SIG-M5 (cell line): Measurements from ENCODE around the gene B4GALT3.

Experiments
- DNase-seq: peaks from one replicate; lab custom pipeline; 2025; lab: John Stamatoyannopoulos, UW

Gene B4GALT3

DNA sequence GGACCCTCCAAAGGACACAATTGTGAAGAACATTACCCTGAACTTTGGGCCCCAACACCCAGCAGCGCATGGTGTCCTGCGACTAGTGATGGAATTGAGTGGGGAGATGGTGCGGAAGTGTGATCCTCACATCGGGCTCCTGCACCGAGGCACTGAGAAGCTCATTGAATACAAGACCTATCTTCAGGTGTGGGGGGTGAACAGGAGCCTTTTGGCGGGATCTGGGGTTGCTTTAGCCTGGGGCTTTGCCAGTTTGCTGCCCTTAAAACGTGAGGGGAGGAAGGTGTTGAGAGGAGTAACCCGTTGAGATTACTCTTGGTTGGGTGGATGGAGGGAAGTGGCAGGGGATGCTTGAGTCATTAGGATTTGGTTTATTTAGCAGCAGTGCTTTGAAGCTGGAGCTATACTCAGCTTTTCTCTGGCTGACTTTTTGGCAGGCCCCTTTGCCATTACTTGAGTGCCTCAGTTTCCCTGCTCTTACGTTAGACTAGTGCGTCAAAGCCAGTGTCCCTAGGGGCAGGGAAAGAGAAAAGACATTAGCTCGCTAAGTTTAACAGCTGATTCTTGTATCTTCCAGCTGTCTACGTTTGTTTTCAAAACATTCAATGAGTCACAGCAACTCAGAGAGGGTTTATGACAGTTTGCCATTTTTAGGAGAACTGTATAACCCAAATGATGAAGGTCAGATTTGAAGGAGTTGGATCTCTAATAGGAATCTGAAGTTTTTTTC, 29.3 kb upstream of the B4GALT3 start:
- no peak for DNase-seq

DNA sequence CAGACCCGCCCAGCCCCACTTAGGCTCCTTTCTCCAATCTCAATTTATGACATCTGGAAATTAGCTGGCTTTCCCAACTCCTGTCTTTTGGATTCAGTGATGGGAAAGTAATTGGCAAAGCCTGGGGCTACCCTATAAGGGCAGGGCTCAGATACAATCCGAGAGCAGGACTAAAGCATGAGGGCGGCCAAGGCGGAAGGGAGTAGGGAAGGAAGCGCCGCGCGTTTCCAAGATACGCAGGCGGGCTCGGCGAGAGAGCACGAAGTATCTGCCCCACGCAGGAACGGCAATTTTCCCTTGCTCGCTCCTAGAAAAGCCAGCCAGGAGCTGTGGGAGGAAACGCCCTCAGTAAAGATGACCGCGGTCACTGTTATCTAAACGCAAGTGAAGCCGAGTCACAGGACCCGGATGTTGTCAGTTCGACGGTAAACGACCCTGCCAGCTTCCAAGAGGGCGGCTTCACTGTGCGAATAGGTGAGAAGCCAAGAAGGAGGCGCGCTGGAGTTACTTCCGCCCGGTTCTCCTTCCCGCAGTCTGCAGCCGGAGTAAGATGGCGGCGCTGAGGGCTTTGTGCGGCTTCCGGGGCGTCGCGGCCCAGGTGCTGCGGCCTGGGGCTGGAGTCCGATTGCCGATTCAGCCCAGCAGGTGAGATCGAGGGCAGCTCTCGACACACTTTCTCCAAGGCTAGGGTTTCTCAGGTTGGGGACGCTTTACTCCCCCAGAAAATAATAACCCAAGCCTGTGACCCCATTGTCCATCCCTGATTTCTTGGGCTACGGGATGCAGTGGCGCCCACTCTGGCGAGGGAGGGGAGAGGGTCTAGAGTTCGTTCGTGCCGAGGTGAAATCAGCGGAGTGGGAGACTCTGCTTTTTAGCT, 24.8 kb upstream of the B4GALT3 start, which contains the start of gene NDUFS2:
NDUFS2 (plus strand) TSS at position 532 of the 877 bp plus-strand sequence; CDS start at position 551, 19 bp downstream.
- peak; percentile 99 for DNase-seq

DNA sequence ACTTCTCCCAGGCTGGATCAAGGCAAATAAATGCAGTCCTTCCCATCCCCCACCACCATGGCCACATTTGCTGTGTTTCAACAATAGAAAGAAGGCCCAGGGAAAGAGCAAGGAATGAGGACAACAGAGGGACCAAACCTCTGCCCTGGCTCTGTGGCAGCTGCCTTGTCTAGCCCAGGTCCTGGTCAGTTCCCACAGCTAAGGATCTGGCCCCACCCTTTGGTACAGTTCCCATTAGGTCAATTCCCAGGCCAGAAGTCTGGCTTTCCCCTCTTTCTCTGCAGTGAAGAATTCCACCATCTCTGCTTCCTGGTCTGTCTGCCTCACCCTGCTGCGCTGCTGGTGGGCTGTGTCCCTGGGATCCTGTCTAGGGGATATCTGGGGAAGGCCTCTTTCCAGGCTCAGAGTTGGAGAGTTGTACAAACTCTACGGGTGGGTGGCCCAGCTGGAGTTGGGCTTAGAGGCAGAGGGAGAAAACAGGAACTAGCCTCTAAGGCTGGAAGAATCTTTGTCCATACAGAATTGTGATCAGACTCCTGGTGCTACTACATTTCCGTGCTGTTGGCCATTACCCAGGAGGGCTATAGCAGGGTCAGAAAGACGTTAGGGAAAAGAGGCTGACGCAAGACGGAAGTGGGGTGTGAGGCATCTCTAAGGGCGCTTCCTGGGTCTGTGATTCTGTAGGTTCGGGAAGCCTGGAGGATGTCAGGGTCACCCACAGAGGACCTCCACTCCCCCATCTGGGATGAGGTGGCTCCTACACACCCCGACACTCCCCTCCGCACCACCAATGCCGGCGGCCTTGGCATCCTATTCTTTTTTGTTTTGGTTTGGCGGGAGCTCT, 23.9 kb upstream of the B4GALT3 start:
- DNase-seq: no peak

GRCh38 chr1:161200421-161200991, 23.2 kb upstream of the B4GALT3 start:
- DNase-seq: no peak

DNA sequence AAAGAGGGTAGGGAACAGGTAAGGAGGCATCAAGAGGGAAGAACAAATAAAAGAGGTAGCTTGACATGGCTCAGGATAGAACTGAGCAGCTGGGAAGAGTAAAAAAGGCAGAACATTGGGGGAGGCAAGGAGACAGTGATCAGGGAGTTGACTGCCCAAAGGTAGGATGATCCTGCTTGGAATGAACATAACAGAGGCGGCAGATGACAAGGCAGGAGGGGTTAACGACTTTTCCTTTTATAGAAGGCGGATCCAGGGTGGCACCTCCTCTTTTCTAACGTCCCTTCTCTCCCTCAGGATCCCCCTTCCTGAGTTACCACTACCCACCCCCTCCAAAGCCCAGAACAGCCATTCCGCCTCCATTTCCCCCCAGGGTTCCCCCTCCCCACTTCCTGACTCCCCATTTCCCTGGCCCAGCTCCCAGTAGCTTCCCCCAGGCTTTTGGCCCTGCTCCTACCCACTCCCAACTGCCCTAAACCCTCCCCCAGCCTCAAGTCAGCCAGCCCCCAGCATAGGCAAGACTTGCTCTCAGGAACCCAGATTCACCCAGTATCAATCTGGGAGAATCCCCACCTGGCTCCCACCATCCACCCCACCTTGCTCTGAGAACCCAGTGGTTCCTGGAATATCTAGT, 22.3 kb upstream of the B4GALT3 start:
- no peak for DNase-seq

DNA sequence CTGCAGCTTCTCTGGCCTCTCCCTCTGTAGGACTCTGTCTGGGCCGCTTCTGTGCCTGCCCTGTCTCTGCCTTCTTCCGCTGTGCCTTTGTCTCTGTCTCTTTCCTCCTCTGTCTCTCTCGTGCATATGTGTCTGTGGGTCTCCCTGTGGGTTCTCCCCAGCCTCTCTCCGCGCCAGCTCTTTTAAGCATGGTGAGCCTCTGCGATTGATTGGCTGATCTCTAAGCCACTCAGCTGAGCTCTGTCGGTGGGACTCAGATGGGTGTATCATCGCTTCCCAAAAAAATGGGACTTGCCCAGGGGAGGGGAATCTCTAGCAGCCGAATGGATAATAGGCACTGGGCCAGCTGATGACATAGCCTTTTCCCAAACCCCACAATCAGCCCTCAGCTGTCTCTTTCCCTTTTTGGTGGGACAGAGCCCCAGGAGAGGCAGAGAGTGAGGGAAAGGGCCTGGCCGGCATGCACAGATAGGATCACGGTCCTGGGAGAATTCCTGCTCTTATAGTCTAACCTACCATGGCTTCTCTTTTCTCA, 21.7 kb upstream of the B4GALT3 start, which contains the start of gene ADAMTS4:
ADAMTS4 (minus strand) TSS at position 158 of the 535 bp plus-strand sequence. CDS start 427 bp downstream, outside the sequence.
- DNase-seq: no peak

DNA sequence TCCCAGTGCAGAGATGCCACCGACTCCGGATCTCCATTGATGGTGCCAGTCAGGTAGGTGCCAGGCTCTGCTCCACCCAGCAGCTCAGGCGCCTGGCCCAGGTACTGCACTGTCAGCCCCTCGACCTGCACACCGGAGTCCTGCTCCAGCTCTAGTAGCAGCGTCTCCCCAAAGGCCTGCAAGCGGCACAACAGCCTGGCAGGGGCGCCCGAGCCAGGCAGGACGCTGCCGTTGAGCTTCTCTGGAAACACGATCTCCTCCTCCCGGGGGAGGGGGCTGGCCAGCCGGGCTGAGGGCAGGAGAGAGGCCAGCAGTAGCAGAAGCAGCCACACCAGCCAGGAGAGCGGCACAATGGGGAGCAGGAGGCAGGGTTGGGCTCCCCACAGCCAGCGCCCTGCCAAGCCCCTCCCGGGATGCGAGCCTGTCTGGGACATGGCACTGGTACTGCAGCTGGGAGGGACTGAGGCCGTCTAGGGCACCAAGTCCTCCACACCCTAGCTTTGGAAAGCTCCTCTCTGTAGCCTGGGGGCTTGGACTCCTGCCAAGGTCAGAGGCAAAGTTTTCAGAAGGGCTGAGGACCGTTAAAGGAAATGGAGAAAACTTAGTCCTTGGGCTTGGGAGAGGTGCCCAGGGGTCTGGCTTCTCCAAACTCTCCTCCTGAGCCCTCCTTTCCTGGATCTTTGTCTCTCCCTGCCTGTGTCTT, 21.0 kb upstream of the B4GALT3 start:
- DNase-seq: no peak

- no peak for DNase-seq
Observed at GRCh38 chr1:161197560-161198193, 20.4 kb upstream of the B4GALT3 start.

DNA sequence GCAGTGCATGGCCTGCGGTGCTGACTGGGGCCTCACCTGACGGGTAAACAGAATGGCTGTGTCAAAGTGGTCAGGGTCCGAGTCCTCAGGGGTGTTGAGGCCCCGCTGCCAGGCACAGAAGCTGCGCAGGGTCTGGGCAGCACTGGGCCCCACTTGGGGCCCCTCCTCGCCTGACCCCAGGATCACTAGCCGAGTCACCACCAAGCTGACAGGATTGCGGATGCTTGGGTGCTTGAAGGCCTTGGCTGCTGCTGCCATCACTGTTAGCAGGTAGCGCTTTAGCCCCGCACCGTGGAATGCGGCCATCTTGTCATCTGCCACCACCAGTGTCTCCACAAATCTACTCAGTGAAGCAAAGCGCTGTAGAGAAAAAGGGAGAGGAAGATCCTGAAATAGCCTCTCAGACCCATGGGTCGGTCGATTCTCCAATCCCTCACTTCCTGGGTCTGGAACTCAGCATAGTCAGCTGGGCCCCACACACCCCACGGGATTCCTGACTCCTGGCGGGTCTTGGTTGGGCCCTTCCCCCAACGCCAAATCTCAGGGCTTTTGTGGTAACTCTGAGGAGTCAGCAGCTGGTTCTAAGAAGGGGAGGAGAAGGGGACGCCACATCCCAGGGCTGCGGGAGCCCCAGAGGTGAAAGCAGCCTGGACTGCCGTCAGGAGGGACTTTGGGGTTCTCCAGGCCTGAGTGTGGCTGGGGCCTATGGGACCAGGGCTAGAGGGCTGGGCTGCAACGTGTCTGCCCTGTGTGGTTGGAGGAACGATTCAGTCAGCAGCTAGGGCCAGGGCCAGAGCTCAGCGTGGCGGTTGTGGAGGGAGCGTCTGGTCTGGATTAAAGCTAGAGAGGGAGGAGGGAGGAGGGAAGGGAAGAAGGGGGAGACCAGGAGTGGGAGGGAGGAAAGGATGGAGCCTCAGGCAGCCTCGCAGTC, 19.5 kb upstream of the B4GALT3 start:
- DNase-seq: no peak

DNA sequence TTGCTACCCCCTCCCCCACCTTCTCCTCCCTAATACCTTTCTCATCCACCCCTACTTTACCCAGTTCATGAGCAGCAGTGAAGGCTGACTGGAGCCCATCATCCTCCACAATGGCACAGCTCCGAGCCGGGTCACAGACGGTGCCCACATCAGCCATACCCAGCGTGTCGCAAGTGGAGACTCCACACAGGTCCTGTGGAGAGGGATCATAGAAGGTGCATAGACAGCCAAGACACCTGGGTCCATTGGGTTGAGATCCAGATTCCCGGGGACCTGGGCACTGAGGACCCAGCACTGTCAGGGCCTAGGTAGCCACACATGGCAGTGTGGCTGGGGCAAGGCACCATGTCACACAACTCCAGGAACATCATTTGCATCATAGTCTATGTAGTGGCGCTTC, 18.8 kb upstream of the B4GALT3 start:
- no peak for DNase-seq

DNA sequence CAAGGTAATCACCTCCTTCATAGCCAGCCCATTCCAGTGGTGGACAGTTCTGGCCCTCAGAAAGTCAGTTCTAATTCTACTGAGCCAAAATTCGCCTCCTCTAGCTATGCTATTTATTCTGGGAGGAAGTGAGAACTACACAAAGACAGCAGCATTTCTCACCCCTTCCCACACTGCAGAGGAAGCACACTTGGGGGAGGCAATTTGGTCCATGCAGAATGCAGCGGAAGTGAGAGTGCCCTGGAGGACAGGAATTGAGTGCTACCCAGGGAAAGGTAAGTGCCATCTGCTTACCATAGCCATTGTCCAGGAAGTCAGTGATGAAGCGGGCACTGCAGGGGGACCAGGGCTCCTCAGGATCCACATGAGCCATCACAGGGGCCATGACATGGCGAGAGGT, 17.9 kb upstream of the B4GALT3 start:
- DNase-seq: no peak

- DNase-seq: no peak
Observed at GRCh38 chr1:161193561-161194235, 16.4 kb upstream of the B4GALT3 start.

DNA sequence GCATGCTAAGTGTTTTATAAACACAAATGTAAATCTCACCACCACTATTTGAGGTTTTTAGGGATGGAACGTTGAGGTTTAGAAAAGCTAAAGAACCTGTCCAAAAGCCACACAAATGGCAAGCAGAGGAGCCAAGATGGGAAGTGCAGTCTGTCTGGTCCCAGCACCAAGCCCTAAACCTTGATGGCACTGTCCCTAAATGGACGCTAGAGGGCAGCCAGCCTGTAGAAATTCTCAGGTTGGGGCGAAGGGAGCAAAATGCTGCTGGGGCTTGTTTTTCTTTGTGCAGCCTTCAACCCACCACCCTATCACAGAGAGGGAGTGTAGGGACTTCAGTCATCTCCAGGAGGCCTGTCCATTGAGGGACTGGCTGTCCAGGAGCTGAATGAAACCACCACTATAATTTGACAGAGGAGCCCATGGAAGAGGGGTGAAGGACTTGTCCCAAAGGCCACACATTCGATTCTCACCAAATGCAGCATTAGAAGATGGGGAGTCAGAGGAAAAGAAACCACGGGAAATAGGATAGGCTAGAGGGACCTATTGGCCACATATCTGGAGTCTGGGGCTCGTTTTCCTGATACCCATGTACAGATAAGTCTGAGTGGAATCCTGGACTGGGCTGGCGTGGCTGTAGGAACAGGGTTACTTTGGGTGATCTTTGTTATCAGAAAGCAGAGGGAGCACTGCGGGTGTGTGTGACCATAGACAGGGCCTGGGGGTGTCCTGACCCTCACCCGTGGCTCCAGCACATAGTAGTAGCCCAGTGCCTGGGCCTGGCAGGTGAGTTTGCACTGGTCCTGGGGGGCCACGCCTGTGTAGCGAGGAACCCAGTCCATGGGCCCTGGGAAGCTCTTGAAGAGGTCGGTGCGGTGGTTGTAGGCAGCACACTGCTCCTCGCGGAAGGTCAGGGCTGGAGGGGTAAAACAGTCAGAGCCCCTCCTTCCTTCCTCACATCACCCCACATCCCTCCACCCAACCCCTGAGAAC, 15.5 kb upstream of the B4GALT3 start:
- DNase-seq: no peak

- DNase-seq: no peak
Observed at GRCh38 chr1:161191971-161192370, 14.7 kb upstream of the B4GALT3 start.

DNA sequence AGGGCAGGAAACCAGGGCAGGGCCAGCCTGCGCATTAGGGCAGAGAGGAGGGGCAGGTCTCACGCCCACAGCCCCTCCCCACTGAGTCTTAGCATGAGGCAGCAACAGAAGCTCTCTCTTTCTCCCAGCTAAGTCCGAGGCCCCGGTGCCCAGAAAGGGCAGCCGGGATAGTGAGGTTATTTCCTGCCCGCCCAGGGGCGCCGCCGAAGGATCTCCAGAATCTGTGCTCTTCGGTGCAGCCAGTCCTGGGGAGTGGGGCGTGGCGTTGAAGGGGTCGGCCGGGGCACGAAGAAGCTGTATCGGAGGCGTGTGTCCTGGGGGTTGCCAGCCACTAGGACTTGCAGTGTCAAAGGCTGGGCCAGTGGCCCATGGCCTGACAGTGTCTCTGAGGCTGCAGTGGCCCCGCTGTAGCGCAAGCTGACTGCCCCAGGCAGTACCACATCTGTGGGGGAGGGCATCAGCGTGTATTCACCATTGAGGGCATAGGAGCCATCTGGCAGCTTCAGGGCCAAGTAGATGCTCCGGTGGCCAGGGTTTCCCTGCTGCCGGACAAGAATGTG, 13.7 kb upstream of the B4GALT3 start:
- no peak for DNase-seq

DNA sequence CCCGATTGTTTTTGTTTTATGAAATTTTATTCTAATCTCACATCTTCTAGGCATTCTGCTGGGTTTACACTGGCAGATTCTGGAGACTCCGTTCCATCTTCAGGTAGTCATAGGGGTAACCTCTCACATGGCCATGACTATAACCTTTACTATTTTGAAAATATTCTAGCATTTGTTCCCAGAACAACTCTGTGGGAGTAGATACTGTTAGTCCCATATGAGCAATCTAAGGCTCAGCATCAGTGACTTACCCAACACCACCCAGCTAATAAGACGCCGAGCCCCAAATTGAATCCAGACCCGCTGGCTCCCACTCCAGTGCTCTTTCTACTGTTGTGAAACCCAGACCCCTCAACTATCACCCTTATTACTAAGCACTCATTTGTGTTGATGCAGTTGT, 11.7 kb upstream of the B4GALT3 start:
- DNase-seq: no peak

GRCh38 chr1:161188381-161188780, 11.1 kb upstream of the B4GALT3 start:
- no peak for DNase-seq
